Mesenchymal stem cell (in vitro differentiated cells and primary cell): ENCODE measurements around the gene FARS2.

Source experiments
- DNase-seq: peaks from one replicate; pipeline ENCODE4 v3.0.0-alpha.2; 2013
- H2AFZ ChIP-seq: one replicate; pipeline ENCODE4 v1.6.1; 2013; ENCODE audit warnings: low read depth, mild to moderate bottlenecking, control low read depth, inconsistent platforms, low read length, moderate library complexity
- H2AK5ac ChIP-seq: 2 replicates; pipeline ENCODE4 v1.6.1; 2013; ENCODE audit warnings: low read length, moderate library complexity, mild to moderate bottlenecking, inconsistent platforms; ENCODE audit not compliant: severe bottlenecking
- H2BK120ac ChIP-seq: one replicate; pipeline ENCODE4 v1.6.1; 2013; ENCODE audit warnings: low read depth, mild to moderate bottlenecking, inconsistent platforms, low read length, moderate library complexity
- H2BK12ac ChIP-seq, 2 experiments: one replicate each; pipeline ENCODE4 v1.6.1; 2013; ENCODE audit warnings: inconsistent platforms in 2 of 2, low read length in 2 of 2, mild to moderate bottlenecking in 2 of 2, moderate library complexity in 2 of 2, control low read depth in 1 of 2
- H2BK15ac ChIP-seq: one replicate; pipeline ENCODE4 v1.6.1; 2013; ENCODE audit warnings: mild to moderate bottlenecking, low read depth, inconsistent platforms; ENCODE audit not compliant: poor library complexity, severe bottlenecking
- H2BK5ac ChIP-seq: 2 replicates; pipeline ENCODE4 v1.6.1; 2013; ENCODE audit warnings: low read depth, mild to moderate bottlenecking, low read length, control low read depth, inconsistent platforms; ENCODE audit not compliant: poor library complexity, severe bottlenecking
- H3K14ac ChIP-seq, 2 experiments: one replicate each; pipeline ENCODE4 v1.6.1; 2013; ENCODE audit warnings: inconsistent platforms in 2 of 2, low read length in 2 of 2, control low read depth in 1 of 2, mild to moderate bottlenecking in 1 of 2, moderate library complexity in 1 of 2
- H3K18ac ChIP-seq, 2 experiments: one replicate each; pipeline ENCODE4 v1.6.1; 2013; ENCODE audit warnings: inconsistent platforms in 2 of 2, low read length in 2 of 2, control low read depth in 1 of 2, low read depth in 1 of 2, mild to moderate bottlenecking in 1 of 2
- H3K23ac ChIP-seq, 2 experiments: one replicate each; pipeline ENCODE4 v1.6.1; 2013; ENCODE audit warnings: inconsistent platforms in 2 of 2, low read length in 2 of 2, mild to moderate bottlenecking in 2 of 2, moderate library complexity in 2 of 2, control low read depth in 1 of 2
- H3K27ac ChIP-seq: 2 replicates; pipeline ENCODE4 v1.5.1; 2013; ENCODE audit warnings: mild to moderate bottlenecking, moderate library complexity, low read length, control low read depth, inconsistent platforms; ENCODE audit not compliant: poor library complexity, severe bottlenecking
- H3K27me3 ChIP-seq, 2 experiments: 2 replicates each; pipeline versions ENCODE4 v1.6.1 to v1.7.0; 2013; ENCODE audit warnings: low read length in 2 of 2, mild to moderate bottlenecking in 2 of 2, moderate library complexity in 2 of 2, control low read depth in 1 of 2, inconsistent platforms in 1 of 2; ENCODE audit not compliant: control insufficient read depth in 1 of 2, insufficient read depth in 1 of 2
- H3K36me3 ChIP-seq, 2 experiments: 2 replicates each; pipeline versions ENCODE4 v1.6.1 to v1.7.0; 2013; ENCODE audit warnings: low read length in 2 of 2, control low read depth in 1 of 2, inconsistent platforms in 1 of 2, low read depth in 1 of 2, mild to moderate bottlenecking in 1 of 2; ENCODE audit not compliant: insufficient read depth in 2 of 2, control insufficient read depth in 1 of 2
- H3K4ac ChIP-seq, 2 experiments: one replicate each; pipeline ENCODE4 v1.6.1; 2013; ENCODE audit warnings: inconsistent platforms in 2 of 2, low read length in 2 of 2, mild to moderate bottlenecking in 2 of 2, moderate library complexity in 2 of 2, control low read depth in 1 of 2, low read depth in 1 of 2
- H3K4me1 ChIP-seq: 2 replicates; pipeline ENCODE4 v1.6.1; 2013; ENCODE audit warnings: low read depth, low read length, control low read depth; ENCODE audit not compliant: control insufficient read depth, insufficient read depth
- H3K4me2 ChIP-seq: 2 replicates; pipeline ENCODE4 v1.6.1; 2013; ENCODE audit warnings: low read length, mild to moderate bottlenecking, inconsistent platforms; ENCODE audit not compliant: poor library complexity, severe bottlenecking
- H3K4me3 ChIP-seq, 2 experiments: 2 replicates each; pipeline versions ENCODE4 v1.5.1 to v1.7.0; 2013; ENCODE audit warnings: low read length in 2 of 2, mild to moderate bottlenecking in 2 of 2, control low read depth in 1 of 2, low read depth in 1 of 2; ENCODE audit not compliant: insufficient read depth in 1 of 2
- H3K79me1 ChIP-seq: replicated peaks from 2 replicates; pipeline ENCODE4 v1.6.1; 2013; ENCODE audit warnings: mild to moderate bottlenecking, control low read depth, low read length, inconsistent platforms; ENCODE audit not compliant: poor library complexity, severe bottlenecking
- H3K9ac ChIP-seq: 2 replicates; pipeline ENCODE4 v1.7.0; 2013; ENCODE audit warnings: mild to moderate bottlenecking, low read length, moderate library complexity
- H3K9me3 ChIP-seq: 2 replicates; pipeline ENCODE4 v1.7.0; 2013; ENCODE audit warnings: mild to moderate bottlenecking, low read length; ENCODE audit not compliant: control insufficient read depth
- H4K8ac ChIP-seq: one replicate; pipeline ENCODE4 v1.6.1; 2013; ENCODE audit warnings: inconsistent platforms, mild to moderate bottlenecking, low read length, moderate library complexity
- H4K91ac ChIP-seq: one replicate; pipeline ENCODE4 v1.6.1; 2013; ENCODE audit warnings: mild to moderate bottlenecking, low read length, inconsistent platforms
- WGBS: methylation state at CpG from one replicate; pipeline ENCODE4 v1.1.7; 2013; ENCODE audit warnings: mixed read lengths; 5-methylcytosine and 5-hydroxymethylcytosine counted together

FARS2 gene

DNA sequence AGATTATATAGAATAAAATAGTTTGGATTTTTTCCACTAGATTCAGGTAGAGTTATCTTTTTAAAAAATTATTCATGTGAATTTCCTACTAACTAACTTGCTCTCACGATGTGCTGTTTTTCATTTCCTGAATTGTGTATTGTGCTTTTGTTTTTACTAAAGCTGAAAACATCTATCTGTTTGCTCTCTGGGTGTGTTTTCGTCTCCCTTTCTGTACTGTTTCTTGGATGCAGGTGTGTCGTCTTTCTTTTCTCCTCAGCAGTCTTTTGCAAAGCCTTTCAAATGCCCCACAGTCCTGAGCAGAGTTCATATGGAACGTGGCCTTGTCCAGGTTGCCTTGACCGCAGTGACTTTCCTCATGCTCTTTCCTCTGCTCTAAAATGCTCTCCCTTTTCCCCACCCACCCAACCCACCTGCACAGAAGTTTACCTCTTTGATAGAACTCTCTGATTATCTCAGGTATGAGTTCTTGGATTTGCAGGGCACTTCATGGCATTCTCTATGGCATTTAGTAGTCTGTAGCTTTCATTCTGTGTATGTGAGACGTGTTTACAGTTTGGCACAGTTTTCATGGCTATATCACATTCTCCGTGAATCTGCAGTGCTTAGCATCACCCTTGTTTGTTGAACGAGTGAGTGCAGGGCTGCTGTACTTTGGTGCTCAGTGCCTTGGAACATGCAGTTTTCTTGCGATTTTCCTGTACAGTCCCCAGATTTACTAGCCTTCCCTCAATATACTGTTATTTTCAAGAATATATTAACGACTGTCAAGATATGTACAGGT is 77.1 kb downstream of the FARS2 start:
- H3K27me3 ChIP-seq: no peaks in the 10 kb centered on the region
- H2BK12ac ChIP-seq: no peak overlapping the region
- no peaks in the 10 kb centered on the region for H3K4me1 ChIP-seq
- no peak overlapping the region for H3K9ac ChIP-seq
- H3K14ac ChIP-seq: no peak overlapping the region
- no peak overlapping the region for H4K91ac ChIP-seq
- peaks cover 7% of the 10 kb centered on the region for H3K79me1 ChIP-seq
- H3K23ac ChIP-seq: no peak overlapping the region
- no peak overlapping the region for H2BK5ac ChIP-seq
- no peak overlapping the region for H3K4me2 ChIP-seq
- no peak overlapping the region for H3K18ac ChIP-seq
- no peak overlapping the region for H3K27ac ChIP-seq
- H2BK120ac ChIP-seq: no peak overlapping the region
- no peak overlapping the region for H2AK5ac ChIP-seq
- no peak overlapping the region for H2AFZ ChIP-seq
- no peaks in the 10 kb centered on the region for H3K9me3 ChIP-seq
- no peak overlapping the region for H3K4me3 ChIP-seq
- no peak overlapping the region for H3K4ac ChIP-seq
- no peaks in the 10 kb centered on the region for H3K36me3 ChIP-seq
- no peak for DNase-seq
- 88% methylated on average over 7 of the region's 10 CpGs for WGBS
- no peak overlapping the region for H2BK15ac ChIP-seq
- H4K8ac ChIP-seq: no peak overlapping the region

DNA sequence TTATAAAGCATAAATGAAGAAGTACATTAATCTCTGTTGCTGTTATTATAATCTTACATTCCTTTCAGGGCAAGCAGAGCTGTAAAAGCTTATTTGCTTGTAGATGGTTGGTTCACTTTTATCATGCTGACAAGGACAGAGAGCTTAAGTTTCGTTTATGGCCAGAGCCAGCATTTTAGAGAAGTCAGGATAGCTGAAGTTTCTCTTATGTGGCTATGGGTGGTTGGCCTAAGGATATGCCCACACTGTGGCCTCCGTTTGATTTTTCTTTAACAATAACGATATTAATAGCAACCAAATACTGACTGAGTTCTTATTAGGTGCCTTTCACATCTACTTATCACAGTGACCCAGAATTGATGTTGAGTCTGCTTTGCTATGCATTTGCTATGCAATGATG is 78.5 kb downstream of the FARS2 start:
- H3K9me3 ChIP-seq: no peaks in the 10 kb centered on the region
- no peak overlapping the region for H3K4me3 ChIP-seq
- H2AK5ac ChIP-seq: no peak overlapping the region
- no peak overlapping the region for H3K27ac ChIP-seq
- no peak overlapping the region for H3K23ac ChIP-seq
- no peak overlapping the region for H3K18ac ChIP-seq
- no peaks in the 10 kb centered on the region for H3K4me1 ChIP-seq
- WGBS: 79% methylated on average over 1 of the region's 3 CpGs
- DNase-seq: no peak
- H2BK12ac ChIP-seq: no peak overlapping the region
- no peak overlapping the region for H4K8ac ChIP-seq
- no peak overlapping the region for H3K4ac ChIP-seq
- H3K79me1 ChIP-seq: peaks cover 7% of the 10 kb centered on the region
- no peak overlapping the region for H2BK15ac ChIP-seq
- H4K91ac ChIP-seq: no peak overlapping the region
- H2BK120ac ChIP-seq: no peak overlapping the region
- no peaks in the 10 kb centered on the region for H3K27me3 ChIP-seq
- no peaks in the 10 kb centered on the region for H3K36me3 ChIP-seq
- no peak overlapping the region for H3K4me2 ChIP-seq
- no peak overlapping the region for H3K9ac ChIP-seq
- no peak overlapping the region for H2BK5ac ChIP-seq
- no peak overlapping the region for H3K14ac ChIP-seq
- H2AFZ ChIP-seq: no peak overlapping the region

DNA sequence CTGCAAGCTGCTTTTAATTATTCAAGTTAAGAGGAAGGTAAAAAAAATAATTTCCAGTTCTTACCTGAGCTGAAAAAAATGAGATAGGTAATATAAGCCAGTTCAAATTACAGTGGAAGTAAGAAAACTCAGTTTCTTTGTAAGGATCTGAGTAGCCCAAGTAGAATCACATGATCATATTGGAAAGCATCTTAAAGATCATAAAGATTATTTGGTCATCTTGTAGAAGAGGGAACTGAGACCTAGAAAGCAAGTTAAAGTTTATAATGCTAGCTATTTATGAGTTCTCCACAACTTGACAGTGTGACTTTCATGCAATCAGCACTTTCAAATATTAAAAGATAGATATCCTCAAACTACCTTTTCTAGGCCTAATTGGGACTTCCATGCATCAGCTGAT is 80.5 kb downstream of the FARS2 start:
- Histone ChIP-seq H2BK5ac (no peak overlapping the region), H2AK5ac (no peak overlapping the region), H4K91ac (no peak overlapping the region), H3K4me3 (no peak overlapping the region), H2AFZ (no peak overlapping the region), H3K23ac (no peak overlapping the region), H3K14ac (no peak overlapping the region), H2BK15ac (no peak overlapping the region), H3K4me2 (no peak overlapping the region), H3K9ac (no peak overlapping the region), H2BK12ac (no peak overlapping the region), H3K4me1 (no peaks in the 10 kb centered on the region), H4K8ac (no peak overlapping the region), H3K4ac (no peak overlapping the region), H3K9me3 (no peaks in the 10 kb centered on the region), H3K27ac (no peak overlapping the region), H3K36me3 (no peaks in the 10 kb centered on the region), H3K27me3 (no peaks in the 10 kb centered on the region), H2BK120ac (no peak overlapping the region), H3K79me1 (peaks cover 10% of the 10 kb centered on the region), H3K18ac (no peak overlapping the region)
- no peak for DNase-seq

DNA sequence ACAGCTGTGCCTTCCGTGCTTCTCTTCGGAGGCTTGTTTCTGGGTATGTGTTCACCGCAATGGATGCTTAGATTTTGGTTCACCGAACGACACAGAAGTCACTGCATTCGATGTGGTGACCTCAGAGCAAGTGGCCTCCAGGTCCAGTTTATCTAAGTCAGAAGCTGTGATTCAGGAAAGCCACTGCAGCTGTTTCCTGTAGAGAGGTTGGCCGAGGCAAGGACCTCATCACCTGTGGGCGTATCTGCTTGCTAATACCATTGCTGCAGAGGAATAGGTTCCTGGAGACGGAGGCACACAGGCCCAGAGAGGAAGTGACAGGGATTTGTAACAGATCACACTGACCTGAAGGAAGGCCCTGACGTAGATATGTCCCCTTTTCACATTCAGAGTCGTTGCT is 82.7 kb downstream of the FARS2 start:
- Histone ChIP-seq H3K36me3 (no peaks in the 10 kb centered on the region), H2BK12ac (no peak overlapping the region), H3K4me1 (no peaks in the 10 kb centered on the region), H3K18ac (no peak overlapping the region), H3K79me1 (peaks cover 10% of the 10 kb centered on the region), H2BK15ac (no peak overlapping the region), H2AK5ac (no peak overlapping the region), H3K4ac (no peak overlapping the region), H3K27ac (no peak overlapping the region), H3K23ac (no peak overlapping the region), H4K8ac (no peak overlapping the region), H3K9me3 (no peaks in the 10 kb centered on the region), H2BK5ac (no peak overlapping the region), H3K14ac (no peak overlapping the region), H2BK120ac (no peak overlapping the region), H3K4me3 (no peak overlapping the region), H3K9ac (no peak overlapping the region), H2AFZ (no peak overlapping the region), H3K27me3 (no peaks in the 10 kb centered on the region), H3K4me2 (no peak overlapping the region), H4K91ac (no peak overlapping the region)
- WGBS: 92% methylated on average over 11 of the region's 11 CpGs
- no peak for DNase-seq
